ENCODE measurements around the gene RAI14.

RAI14 gene

DNA sequence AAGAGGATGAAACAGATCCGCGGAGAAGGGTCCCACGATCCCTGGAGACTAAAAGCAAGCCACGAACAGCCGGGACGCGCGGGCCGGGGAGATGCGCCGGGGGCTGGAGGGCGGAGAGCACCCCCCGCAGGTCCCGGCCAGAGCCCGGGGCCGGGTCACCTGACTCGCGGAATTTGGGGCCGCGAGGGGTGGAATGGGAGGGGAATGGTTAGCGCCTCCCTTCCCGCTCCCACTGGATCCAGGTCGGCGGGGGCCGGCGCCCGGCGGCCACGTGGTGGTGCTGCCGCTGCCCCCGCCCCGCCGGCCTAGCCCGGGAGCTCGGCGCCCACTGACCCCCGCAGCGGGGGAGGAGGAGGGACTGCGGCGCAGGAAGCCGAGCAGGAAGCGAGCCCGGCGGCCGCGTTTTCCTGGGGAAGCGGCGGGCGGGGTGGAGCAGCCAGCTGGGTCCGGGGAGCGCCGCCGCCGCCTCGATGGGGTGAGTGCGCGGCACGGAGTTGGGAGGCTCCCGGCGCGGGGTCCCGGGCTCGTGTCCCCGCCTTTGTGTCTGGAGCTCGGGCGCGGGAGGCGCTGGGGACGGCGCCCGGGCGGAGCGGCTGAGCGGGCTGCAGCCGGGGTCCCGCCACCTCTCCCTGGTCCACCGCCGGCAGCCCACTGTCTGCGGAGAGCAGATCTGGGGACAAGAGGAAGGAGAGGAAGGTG, at the start of gene RAI14:
TSS of gene RAI14 (plus strand) at position 328 of the 699 bp plus-strand sequence. CDS start 30,592 bp downstream, outside the sequence.
- DNase-seq (ENCODE audit: low spot score), result peak; percentile 95

DNA sequence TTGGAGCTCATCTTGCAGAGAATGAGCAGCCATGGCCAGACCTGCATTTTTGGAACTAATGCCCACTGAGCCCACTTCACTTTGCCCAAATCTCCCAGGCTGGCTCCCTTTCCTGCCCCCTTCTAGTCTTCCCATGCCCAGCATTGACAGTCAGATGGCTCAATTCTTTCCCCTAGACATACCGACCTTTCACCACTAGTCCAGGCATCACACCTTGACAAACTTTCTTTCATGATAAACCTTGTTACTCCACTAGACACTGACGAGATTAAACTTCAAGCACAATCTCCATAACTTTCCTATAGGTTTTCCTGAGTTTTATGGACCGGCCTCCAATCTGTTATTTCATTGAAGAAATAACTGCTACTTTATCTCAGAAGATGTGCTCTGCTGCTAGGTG, 47.8 kb upstream of the RAI14 start:
- no peak for DNase-seq (ENCODE audit: low spot score)

DNA sequence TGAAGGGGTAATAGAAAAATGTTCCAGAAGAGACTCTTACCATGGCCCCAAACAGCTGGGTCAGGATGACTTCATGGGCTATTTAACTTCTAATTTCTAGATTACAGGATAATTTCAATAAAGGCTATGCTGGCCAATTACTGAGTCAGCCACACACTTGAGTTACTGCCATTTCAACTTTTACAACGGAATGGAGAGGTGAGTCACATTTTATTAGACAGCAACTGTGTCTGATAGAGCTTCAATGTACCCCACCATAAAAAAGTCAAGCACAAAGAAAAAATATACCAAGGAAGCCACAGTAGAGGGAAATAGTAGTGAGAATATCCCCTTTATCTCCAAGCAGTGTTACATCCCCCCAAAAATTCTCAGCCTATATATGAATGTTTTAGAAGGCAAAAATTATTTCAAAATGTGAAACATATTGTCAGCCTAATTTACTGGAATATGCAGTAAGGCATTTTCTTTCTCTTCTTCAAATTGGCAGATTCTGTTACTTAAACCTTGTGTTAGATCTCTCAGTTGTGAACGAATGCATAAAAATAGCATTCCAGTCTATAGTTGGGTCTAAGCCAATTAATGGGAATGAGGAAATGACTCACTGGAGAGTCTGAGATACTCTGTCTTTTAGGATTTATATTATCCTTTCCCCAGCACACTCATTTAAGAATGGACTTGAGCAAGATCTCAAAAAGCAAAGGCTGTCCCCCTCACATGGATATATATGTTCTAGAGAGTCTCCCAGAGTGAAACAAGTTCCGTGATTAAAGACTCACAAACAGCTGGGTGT, 47.1 kb upstream of the RAI14 start:
- DNase-seq (ENCODE audit: low spot score), result peak; percentile 74

DNA sequence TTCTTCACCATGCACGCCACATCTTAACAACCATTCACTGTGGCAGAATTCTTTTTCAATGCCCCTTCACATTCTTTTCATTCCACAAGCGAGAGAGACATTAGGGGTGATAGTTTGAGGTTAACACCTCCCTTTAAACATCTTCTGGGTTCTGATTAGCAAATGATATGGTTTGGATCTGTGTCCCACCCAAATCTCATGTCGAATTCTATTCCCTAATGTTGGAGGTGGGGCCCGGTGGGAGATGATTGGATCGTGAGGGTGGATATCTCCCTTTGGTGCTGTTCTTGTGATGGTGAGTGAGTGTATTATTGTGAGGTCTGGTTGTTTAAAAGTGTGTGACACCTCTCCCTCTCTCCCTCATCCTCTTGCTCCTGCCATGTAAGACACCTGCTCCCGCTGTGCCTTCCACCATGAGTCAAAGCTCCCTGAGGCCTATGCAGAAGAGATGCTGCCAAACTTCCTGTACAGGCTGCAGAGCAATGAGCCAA, 46.1 kb upstream of the RAI14 start:
- peak; percentile 45 for DNase-seq (ENCODE audit: low spot score)

DNA sequence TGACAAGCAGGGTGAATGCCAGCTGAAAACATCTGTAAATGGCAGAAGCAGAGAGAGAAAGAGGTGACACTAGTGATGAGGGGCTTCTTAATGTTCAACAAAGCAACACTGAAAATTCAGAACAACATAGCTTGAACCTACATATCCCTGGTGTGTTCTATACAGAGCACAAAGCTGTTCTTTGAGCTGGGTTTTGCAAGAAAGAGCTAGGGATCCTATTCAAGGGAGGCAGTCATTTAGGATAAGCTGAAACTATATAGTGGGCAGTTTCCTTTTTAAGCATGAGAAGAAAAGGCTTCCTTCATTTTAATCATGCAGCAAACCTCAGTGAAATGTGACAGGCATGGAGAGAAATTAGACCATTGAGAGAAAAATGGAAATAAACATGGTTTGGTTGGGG, 45.6 kb upstream of the RAI14 start:
- no peak for DNase-seq (ENCODE audit: low spot score)

DNA sequence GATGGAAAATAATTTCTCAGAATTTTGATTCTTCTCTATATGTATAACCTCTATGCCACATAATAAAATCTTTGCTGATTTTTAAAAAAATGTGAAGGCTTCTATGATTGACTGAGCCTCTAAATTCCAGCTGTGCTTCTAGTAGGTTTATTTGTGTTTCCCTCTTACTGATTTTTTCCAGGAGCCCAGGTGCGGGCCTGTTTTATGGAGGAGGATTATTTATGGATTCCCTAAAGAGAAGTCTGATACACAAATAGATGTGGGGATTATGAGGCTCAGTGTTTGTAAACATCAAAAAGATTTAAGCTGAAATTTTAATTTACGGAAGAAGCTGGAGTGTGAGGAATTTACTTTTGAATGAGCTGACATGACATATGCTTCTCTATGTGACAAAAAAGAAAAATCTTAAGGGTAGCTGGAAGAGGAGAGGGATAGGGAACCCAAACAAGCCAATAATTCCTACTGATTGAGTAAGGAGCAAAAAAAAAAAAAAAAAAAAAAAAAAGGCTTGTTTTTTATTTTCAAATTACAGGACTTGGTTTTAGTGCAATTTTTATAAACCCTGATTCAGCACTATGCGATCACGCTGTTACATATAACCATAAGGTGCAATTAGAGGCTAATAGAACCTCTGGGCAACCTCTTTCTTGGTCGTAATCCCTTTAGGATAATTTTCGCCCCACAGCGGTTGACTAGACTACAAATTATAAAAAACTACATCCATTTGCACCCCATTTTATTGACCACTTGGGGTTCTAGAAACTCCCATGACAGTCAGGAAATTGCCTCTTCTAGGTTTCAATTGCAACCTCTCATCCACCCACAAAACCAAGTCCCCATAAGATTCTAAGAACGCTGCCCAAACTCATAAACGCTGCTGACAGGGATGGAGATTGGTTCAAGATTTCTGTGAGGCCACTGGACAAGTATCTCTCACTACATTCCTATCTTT, 44.4 kb upstream of the RAI14 start:
- DNase-seq (ENCODE audit: low spot score), result no peak

DNA sequence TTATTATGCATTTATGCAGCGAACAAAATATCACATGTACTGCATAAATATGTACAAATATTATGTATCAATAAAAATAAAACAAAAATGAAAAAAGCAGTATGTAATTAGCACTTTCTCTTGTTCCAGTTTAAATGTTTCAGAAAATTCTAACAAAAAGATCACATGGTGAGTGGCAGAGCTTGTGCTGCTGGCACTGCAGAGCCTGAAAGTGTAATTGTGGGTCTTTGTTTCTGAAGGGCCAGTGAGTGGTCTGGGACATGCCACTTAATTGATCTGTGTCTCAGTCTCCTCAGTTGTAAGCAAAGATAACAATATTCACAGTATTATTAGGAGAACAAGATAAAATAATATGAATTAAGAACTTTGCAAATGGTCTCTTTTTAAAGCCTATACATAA, 39.5 kb upstream of the RAI14 start:
- no peak for DNase-seq (ENCODE audit: low spot score)

DNA sequence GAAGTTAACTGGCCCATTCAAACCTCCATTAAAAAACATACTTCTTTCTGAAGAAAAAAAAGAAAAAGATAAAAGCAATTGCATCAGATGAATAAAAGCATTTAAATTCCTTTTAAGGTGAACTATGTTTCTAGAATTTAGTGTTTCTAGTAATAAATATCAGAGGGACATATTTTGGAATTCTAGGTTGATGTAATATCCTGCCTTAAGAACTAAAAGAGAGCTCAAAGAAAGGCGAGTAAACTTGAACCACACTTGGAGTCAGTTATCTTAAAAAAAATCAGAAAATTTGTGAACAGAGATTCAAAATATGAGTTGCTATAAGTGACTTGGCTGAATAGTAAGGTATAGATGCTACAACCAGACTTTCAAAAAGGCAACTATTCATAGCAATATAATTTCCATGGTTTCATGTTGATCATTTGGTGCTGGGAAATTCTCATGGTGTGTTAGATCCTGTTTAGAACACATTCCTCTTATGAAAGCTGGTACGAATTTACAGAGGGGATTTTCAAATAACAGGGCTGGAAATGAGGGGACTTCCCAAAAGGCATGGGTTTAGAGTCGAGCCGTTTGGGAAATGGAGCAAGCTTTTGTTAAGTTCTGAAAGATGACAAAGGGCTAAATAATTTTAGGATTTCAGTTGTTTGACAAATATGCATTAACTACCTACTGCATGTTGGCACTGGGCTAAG, 37.6 kb upstream of the RAI14 start:
- DNase-seq (ENCODE audit: low spot score), result no peak

DNA sequence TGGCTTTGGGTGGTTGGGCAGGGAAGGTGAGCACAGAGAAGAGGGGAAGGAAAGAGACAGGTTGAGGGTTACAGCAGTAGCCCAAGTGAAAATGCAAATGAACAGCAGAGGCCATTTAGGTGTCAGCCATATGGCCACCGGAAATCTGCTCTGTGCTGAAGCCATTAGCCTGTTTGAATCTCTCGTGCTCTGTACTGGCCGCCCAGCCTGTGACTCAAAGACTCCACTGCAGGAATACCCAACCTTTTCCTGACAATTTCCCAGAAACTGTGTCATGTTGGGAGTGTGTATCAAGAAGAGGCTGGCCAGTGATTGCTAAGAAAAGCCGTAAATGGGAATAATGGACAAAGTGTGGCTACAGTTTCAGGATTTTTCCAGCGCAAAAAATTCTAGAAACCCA, 35.9 kb upstream of the RAI14 start:
- DNase-seq (ENCODE audit: low spot score), result no peak

DNA sequence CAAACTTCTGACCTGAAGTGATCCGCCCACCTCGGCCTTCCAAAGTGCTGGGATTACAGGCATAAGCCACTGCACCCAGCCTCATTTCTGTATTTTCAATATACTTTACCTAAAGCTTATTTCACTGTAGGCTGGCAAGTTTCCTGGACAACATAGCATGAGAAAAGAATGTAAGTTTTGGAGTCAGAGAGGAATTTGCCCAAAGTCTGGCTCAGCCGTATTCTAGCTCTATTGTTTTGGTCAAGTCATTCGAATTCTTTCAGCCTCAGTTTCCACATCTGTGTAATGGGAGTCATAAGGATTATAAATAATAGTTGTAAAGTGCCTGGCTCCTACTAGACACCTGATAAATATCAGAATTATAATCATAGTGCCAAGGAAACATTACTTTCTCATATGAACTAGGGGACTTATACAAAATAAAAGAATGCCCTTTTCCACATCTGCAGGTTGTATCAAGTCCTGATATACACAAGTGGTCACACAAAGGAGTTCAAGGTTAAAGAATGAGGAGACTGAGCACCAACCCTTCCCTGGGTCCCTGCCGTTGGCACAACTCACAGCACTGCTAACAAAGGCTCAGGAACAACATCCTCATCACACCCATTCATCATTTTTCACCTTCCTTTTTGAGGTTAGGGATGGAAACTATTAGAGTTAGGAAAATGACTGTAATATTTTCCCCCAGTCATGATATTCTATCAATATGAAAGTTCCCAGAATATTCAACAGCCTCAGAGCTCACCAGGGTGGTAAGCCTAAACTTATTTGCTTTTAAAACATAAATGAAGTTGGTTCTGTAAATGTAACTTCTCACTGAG, 34.6 kb upstream of the RAI14 start:
- no peak for DNase-seq (ENCODE audit: low spot score)

DNA sequence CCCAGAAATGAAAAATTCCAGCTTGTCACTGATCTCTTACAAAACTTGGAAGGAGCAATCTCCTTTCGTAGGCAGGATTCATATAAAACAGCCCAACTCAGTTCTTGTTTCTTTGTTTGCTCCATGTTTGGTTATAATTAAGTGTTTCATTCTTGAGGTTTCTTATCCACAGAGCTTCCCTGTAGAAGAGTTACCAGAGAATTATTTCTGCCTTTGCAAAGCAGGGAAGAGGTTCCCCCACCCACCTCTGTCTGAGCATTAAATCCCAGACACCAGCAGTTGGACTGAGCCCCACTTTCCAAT, 34.1 kb upstream of the RAI14 start:
- DNase-seq (ENCODE audit: low spot score), result peak; percentile 61

DNA sequence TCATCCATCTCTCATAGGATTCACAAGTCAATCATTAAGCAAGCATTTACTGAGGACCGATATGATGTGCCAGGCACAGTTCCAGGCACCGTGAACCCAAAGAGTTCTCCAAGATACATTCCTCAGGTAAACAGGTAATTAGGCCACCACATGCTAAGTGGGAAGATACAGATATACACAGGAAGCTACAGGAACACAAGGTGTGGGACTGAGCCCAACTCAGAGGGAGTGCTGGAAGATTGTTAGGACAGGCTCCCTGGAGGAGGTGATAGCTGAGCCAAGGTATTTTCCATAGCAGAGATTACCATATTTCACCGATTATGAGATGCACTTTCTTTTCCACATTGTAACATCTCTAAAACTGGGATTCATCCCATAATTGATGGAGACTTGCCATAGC, 31.4 kb upstream of the RAI14 start:
- no peak for DNase-seq (ENCODE audit: low spot score)

DNA sequence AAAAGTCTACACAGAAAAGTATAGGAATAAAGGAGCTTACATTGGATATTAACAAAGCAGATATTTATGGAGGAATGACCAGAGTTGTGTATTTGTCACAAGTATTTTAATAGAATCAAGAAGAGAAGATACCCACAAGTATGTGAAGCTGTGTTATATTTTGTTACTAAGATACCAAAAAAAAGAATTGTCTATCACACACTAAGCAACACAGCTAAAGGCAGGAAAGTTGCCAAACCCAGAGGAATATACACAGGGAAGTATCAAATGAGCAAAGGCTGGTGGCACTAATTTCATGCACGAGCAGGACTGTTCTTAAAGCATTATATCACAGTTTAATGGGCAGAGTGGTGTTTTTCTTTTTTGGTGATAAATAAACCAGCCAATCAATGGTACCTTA, 30.9 kb upstream of the RAI14 start:
- no peak for DNase-seq (ENCODE audit: low spot score)

DNA sequence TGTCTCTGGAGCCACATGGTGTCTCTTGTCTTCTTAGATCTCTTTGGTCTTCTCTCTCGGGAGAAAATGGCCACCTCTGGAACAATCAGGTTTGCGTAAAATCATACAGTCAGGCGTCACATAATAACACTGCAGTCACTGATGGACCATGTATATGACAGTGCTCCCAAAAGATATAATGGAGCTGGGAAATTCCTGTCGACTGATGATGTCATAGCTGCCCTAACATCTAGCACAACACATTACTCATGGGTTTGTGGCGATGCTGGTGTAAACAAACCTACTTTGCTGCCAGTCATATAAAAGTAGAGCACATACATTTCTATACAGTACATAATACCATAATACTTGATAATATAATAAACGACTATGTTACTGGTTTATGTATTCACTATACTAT, 30.1 kb upstream of the RAI14 start:
- DNase-seq (ENCODE audit: low spot score), result no peak

DNA sequence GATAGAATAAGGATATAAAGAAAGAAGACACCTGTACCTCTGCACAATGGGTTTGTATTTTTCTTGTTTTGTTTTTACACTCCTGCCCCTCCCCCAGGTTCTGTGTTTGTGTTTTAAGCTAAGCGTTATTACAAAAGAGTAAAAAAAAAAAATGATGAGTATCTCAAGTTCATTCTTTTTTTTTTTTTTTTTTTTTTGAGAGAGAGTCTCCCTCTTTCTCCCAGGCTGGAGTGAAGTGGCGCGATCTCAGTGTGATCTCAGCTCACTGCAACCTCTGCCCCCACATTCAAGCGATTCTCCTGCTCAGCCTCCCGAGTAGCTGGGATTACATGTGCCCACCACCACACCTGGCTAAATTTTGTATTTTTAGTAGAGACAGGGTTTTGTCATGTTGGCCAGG, 29.4 kb upstream of the RAI14 start:
- DNase-seq (ENCODE audit: low spot score), result no peak

DNA sequence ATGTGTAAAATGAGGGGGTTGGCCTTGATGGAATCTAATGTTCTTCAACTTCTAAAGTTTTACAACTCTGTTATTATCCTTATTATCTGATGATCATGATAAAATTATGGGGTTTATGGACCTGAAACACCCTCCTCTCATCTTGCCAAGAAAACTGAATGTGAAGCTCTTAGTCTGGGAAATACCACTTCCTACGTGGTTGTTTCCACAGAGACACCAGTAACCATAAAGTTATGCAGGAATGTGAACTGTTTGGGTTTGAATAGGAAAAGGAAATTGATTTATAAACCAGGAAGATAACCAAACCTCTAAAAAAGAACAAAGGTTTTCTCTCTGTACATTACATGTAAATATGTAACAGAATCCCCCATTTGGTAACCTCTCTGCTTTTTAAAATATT, 28.3 kb upstream of the RAI14 start:
- DNase-seq (ENCODE audit: low spot score), result peak; percentile 76

DNA sequence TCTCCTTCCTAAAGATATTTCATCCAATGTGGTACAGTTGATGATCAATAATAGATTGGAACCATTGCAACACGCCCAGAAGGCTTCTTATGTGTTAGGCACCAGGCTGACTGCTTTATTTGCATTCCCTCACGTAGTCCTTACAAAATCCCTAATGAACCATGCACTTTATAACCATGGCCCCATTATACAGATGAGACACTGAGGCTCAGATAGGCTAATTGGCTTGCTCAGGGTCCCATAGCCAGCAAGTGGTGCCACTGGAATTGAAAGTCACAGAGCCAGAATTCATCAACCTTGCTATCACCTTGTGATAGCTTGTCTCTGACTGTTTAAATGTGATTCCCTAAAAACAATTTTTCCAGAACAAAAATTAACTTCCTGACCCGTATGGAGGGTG, 27.8 kb upstream of the RAI14 start:
- DNase-seq (ENCODE audit: low spot score), result no peak

DNA sequence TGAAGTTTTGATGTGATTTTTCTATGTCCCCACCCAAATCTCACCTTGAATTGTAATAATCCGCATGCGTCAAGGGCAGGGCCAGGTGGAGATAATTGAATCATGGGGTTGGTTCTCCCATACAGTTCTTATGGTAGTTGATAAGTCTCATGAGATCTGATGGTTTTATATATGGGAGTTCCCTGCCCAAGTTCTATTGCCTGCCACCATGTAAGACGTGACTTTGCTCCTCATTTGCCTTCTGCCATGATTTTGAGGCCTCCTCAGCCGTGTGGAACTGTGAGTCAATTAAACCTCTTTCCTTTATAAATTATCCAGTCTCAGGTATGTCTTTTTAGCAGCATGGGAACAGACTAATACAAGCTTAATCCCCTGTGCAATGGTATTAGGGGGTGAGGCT, 25.5 kb upstream of the RAI14 start:
- DNase-seq (ENCODE audit: low spot score), result no peak

DNA sequence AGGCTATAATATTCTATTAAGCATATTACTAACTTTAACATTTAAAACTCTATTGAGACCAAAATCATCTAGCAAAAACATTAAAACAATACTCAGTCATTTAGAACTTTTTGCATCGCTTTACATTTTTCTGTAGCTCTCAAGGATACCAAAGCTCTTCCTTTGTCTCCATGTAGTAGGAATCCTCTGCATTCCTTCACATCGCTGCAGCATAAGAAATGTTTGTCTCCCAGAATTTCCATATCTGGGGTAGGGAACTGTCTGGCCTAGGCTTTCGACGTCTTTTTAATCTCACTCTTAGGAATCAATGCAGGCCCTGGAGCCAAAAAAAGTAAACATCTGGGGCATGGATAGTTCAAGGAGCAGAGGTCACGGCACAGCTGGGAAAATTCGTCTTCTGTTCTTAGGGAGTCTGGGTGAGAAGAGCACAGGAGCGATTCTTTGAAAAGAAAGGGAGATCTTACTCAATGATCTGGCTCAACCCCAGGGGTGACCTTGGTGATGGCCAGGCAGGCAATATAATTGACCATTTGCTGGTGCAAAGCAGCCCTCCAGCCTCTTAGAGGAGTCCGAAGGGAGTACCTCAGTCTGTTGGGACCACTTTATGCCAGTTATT, 23.2 kb upstream of the RAI14 start:
- DNase-seq (ENCODE audit: low spot score), result no peak

DNA sequence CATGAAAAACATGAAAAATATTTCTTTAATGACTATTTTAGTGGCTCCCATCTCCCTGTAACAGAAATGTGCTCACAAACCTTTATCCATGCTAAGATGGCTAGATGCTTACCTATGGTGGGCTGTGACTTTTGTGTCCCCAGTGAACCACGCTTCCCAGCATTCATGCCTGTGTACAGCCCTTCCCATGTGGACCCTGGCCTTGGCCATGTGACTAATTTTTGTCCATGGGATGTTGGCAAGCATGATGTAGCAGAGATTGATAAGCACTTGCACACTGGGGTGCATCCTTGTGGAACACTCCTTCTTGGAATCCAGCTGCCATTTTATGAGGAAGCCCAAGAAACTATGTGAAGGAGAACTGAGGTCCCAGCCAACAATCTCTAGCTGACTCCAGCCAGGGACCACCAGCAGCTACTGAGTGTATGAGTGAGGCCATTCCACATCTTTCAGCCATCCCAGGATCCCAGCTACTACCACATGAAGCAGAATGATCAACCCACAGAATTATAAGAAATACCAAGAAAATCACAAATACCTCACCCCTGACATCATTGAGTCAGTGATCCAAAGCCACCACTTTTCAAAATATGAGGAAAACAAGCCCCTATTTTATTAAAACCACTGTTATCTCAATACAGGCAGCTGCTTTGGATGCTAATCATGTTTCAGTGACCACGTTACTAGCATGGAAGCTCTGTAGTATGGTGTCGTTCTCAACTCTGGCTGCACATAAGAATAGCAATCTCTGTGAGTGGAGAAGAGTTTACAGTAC, 16.1 kb upstream of the RAI14 start:
- peak; percentile 51 for DNase-seq (ENCODE audit: low spot score)
